Smooth muscle cell (in vitro differentiated cells): ENCODE data around the gene MFSD12. TPM values are rescaled to one million over a fixed set of nuclear protein-coding genes. Genes with fewer than 3 reads are reported as not detected.

Experiments used
- DNase-seq: peaks from one replicate; lab custom pipeline; 2025; ENCODE audit not compliant: unreplicated experiment; lab: John Stamatoyannopoulos, UW
- H2AFZ ChIP-seq: fragments of 200-600 bp; sonication (generic); 2 replicates; pipeline ENCODE4 v1.6.0; 2016; ENCODE audit warnings: antibody characterized with exemption, low read depth, mild to moderate bottlenecking
- H3F3A ChIP-seq: fragments of 200-600 bp; sonication (generic); 2 replicates; pipeline ENCODE4 v1.6.0; 2017; ENCODE audit warnings: antibody characterized with exemption, low read depth
- H3K27ac ChIP-seq: fragments of 200-600 bp; sonication (generic); 2 replicates; pipeline ENCODE4 v1.5.1; 2016; ENCODE audit warnings: low read depth, mild to moderate bottlenecking
- H3K27me3 ChIP-seq: fragments of 200-600 bp; sonication (generic); 2 replicates; pipeline ENCODE4 v1.6.1; 2016; ENCODE audit warnings: low read depth, mild to moderate bottlenecking
- H3K36me3 ChIP-seq: fragments of 200-600 bp; sonication (generic); 2 replicates; pipeline ENCODE4 v1.5.1; 2016; ENCODE audit warnings: low read depth
- H3K4me1 ChIP-seq: fragments of 200-600 bp; sonication (generic); 2 replicates; pipeline ENCODE4 v1.5.1; 2016; ENCODE audit warnings: low read depth
- H3K4me2 ChIP-seq: fragments of 200-600 bp; sonication (generic); 2 replicates; pipeline ENCODE4 v1.6.0; 2016; ENCODE audit warnings: mild to moderate bottlenecking
- H3K4me3 ChIP-seq: fragments of 200-600 bp; sonication (generic); 2 replicates; pipeline ENCODE4 v1.5.1; 2016; ENCODE audit warnings: mild to moderate bottlenecking
- H3K79me2 ChIP-seq: fragments of 200-600 bp; sonication (generic); 2 replicates; pipeline ENCODE4 v1.6.0; 2016; ENCODE audit warnings: low read depth, mild to moderate bottlenecking
- H3K9ac ChIP-seq: fragments of 200-600 bp; sonication (generic); 2 replicates; pipeline ENCODE4 v1.6.0; 2016; ENCODE audit warnings: low read depth
- H3K9me3 ChIP-seq: fragments of 200-600 bp; sonication (generic); replicated peaks from 2 replicates; pipeline ENCODE4 v1.5.1; 2016; ENCODE audit warnings: low read depth
- H4K20me1 ChIP-seq: fragments of 200-600 bp; sonication (generic); 2 replicates; pipeline ENCODE4 v1.6.0; 2016; ENCODE audit warnings: low read depth
- CTCF ChIP-seq: fragments of 200-600 bp; sonication (generic); IDR thresholded peaks from 2 replicates; pipeline ENCODE4 v1.5.1; 2017; ENCODE audit warnings: borderline replicate concordance, mild to moderate bottlenecking, antibody characterized with exemption; ENCODE audit not compliant: insufficient read depth, poor library complexity, severe bottlenecking
- WGBS: methylation state at CpG from one replicate; pipeline ENCODE4 v1.1.7; 2016; ENCODE audit warnings: low lambda C conversion rate; 5-methylcytosine and 5-hydroxymethylcytosine counted together
- polyA plus RNA-seq: library from polyadenylated mRNA; unstranded; fragments of >200 nt; fragmentation: Nextera tagmentation; extraction: Ambion mirVana; gene quantifications from 2 replicates; pipeline ENCODE4 v1.2.1, GENCODE V29; 2016
- total RNA-seq: library from RNA; depleted of rRNA; stranded (reverse); fragments of >200 nt; gene quantifications from 2 replicates; pipeline ENCODE4 v1.2.3, GENCODE V29; 2014

The MFSD12 gene
- total and polyA plus RNA-seq, 2 experiments from 2014 or later = 56.0 to 73.8 TPM

DNA sequence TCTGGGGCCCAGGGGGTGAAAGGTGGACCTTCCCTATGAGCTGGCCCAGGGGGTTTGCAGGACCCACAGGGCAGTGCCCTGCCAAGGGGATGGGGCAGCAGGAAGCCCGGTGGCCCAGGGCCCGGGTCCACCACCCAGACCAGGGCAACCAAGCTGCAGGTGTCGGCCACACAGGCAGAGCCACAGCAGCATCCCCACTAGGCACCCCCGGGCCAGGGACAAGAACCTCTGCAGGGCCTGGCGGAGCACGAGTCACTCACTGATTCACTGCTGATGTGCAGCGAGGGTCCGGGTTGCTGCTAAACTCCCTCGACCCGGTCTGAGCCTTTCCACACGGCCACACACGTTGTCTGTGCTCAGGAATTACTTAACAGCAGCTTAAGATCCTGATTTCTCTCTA lies 42.5 kb downstream of the MFSD12 start:
- DNase-seq = no peak

GRCh38 chr19:3513229-3514140 lies 43.9 kb downstream of the MFSD12 start:
- no peaks in the 10 kb centered on the region for H3F3A ChIP-seq
- no peak overlapping the region for H3K9ac ChIP-seq
- H3K27me3 ChIP-seq = no peaks in the 10 kb centered on the region
- no peaks in the 10 kb centered on the region for H3K36me3 ChIP-seq
- DNase-seq = no peak
- TF ChIP-seq CTCF = no peak
- no peak overlapping the region for H3K27ac ChIP-seq
- H3K4me2 ChIP-seq = no peak overlapping the region
- H2AFZ ChIP-seq = no peak overlapping the region
- peaks cover 97% of the 10 kb centered on the region for H3K79me2 ChIP-seq
- no peaks in the 10 kb centered on the region for H3K4me1 ChIP-seq
- peaks cover 100% of the 10 kb centered on the region for H4K20me1 ChIP-seq
- no peaks in the 10 kb centered on the region for H3K9me3 ChIP-seq
- WGBS = 92% methylated on average over 18 of the region's 23 CpGs
- no peak overlapping the region for H3K4me3 ChIP-seq

More for the DNA sequence above, 42.5 kb downstream of the MFSD12 start:
- no peak for TF ChIP-seq CTCF
- H3K4me2 ChIP-seq = no peak overlapping the region
- no peak overlapping the region for H3K4me3 ChIP-seq
- no peak overlapping the region for H3K9ac ChIP-seq
- H3K4me1 ChIP-seq = no peaks in the 10 kb centered on the region
- no peaks in the 10 kb centered on the region for H3F3A ChIP-seq
- 65% methylated on average over 12 of the region's 12 CpGs for WGBS
- H4K20me1 ChIP-seq = peaks cover 100% of the 10 kb centered on the region
- H3K9me3 ChIP-seq = no peaks in the 10 kb centered on the region
- H3K36me3 ChIP-seq = no peaks in the 10 kb centered on the region
- H3K79me2 ChIP-seq = peaks cover 100% of the 10 kb centered on the region
- no peaks in the 10 kb centered on the region for H3K27me3 ChIP-seq
- H2AFZ ChIP-seq = no peak overlapping the region
- no peak overlapping the region for H3K27ac ChIP-seq

DNA sequence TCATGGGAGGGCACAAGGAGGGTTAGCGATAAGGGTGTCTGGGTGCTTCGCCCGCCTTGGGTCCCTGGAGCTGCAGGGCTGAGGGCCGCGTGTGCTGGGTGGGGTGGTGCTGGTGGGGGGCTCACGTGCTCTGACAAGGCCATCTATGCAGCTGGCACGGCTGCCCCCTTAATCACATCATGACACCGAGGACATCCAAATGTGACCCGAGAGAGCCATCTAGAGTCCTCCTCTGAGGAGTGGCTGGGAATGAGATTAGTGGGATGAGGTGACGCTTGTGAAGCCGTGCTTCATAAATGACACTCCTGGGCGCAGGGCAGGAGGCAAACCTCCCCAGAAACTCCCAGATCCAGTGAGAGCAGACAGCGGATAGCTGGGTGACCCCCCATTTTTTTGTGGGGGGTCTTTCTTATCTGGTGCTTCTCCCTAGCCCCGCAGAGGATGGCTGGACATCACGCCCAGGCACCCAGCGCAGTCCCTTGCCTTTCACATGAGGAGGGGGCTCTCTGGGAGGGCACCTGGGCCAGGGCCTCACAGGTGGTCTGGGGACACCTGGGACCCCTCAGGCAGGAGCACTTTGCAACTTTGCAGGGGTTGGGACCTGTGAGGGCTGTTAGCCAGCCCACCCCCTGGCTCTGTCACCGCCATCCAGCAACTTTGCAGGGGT lies 44.7 kb downstream of the MFSD12 start:
- H3K4me3 ChIP-seq = no peak overlapping the region
- H3K9ac ChIP-seq = no peak overlapping the region
- no peak overlapping the region for H3K4me2 ChIP-seq
- 98% methylated on average over 17 of the region's 17 CpGs for WGBS
- H3K27ac ChIP-seq = no peak overlapping the region
- no peak for DNase-seq
- peaks cover 99% of the 10 kb centered on the region for H4K20me1 ChIP-seq
- H2AFZ ChIP-seq = no peak overlapping the region
- no peaks in the 10 kb centered on the region for H3F3A ChIP-seq
- no peaks in the 10 kb centered on the region for H3K27me3 ChIP-seq
- no peaks in the 10 kb centered on the region for H3K36me3 ChIP-seq
- no peaks in the 10 kb centered on the region for H3K9me3 ChIP-seq
- TF ChIP-seq CTCF = no peak
- H3K79me2 ChIP-seq = peaks cover 95% of the 10 kb centered on the region
- no peaks in the 10 kb centered on the region for H3K4me1 ChIP-seq
